GM12872 (cell line): ENCODE data around the gene UGGT1.

Experiments used
- TF ChIP-seq, protein P1 (sequence below): IDR thresholded peaks from 3 replicates; pipeline ENCODE4 v1.5.1; 2011; ENCODE audit warnings: low read depth, mild to moderate bottlenecking, low read length, moderate library complexity; ENCODE audit not compliant: insufficient read depth

The UGGT1 gene

DNA sequence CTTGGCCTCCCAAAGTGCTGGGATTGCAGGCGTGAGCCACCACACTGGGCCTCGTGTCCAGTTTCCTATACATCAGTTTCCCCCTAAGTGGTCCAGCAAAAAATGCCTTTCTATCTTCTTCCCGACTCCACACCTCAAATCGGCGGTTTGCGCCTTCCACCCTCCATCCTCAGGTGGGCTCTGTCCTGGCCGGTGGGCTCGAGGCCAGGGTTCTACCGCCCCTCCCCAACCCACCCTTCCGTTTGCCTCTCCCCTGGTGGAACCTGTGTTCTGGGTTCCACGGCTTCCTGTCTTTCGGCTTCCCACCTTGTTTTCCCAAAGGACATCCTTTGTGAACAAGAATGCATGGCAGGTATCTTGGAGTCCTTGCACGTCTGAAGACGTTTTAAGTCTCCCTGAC lies 123.3 kb downstream of the UGGT1 start:
- TF ChIP-seq, protein P1, sequence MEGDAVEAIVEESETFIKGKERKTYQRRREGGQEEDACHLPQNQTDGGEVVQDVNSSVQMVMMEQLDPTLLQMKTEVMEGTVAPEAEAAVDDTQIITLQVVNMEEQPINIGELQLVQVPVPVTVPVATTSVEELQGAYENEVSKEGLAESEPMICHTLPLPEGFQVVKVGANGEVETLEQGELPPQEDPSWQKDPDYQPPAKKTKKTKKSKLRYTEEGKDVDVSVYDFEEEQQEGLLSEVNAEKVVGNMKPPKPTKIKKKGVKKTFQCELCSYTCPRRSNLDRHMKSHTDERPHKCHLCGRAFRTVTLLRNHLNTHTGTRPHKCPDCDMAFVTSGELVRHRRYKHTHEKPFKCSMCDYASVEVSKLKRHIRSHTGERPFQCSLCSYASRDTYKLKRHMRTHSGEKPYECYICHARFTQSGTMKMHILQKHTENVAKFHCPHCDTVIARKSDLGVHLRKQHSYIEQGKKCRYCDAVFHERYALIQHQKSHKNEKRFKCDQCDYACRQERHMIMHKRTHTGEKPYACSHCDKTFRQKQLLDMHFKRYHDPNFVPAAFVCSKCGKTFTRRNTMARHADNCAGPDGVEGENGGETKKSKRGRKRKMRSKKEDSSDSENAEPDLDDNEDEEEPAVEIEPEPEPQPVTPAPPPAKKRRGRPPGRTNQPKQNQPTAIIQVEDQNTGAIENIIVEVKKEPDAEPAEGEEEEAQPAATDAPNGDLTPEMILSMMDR = no peak

DNA sequence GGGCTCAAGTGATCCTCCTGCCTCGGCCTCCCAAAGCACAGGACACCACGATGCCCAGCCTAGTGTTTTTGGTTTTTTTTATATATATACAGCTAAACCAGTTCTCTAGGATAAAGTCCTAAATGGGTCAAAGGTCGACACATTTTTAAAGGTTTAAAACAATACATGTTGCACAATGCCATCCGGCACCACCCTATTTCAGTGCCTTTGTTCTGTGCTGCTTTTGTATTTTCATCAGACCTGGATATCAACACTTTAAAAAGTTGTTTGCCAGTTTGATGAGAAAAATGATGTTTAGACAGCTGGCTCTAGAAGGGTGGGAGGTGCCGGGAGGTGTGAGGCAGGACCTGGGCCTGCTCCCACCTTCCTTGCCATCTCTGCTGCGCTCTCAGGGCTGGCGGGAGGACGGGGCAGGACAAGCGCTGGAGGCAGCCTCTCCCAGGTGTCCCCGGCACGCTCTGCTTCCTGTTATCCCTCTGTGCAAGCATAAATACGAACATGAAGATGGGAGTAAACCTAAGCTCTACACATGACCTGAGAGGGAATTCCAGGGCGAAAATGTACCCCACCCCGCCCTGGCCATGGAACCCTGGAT lies 124.0 kb downstream of the UGGT1 start:
- TF ChIP-seq, protein P1 = no peak

DNA sequence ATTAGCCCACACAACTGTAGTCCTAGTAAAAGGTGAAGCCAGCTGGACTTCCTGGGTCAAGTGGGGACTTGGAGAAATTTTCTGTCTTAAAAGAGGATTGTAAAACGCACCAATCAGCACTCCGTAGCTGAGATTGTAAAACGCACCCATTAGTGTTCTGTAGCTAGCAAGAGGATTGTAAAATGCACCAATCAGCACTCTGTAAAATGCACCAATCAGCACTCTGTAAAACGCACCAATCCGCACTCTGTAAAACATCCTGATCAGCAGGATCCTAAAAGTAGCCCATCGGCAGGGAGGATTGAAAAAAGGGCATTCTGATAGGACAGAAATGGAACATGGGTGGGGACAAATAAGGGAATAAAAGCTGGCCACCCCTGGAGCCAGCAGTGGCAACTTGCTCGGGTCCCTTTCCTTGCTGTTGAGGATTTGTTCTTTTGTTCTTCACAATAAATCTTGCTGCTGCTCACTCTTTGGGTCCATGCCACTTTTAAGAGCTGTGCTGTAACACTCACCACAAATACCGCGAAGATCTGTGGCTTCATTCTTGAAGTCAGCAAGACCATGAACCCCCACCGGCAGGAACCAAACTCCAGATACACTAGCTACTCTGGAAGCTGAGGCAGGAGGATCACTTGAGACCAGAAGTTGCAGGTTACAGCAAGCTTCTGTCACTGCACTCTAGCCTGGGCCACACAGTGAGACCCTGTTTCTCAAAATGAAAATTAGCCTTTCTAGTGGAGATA lies 125.1 kb downstream of the UGGT1 start:
- TF ChIP-seq, protein P1 = no peak

DNA sequence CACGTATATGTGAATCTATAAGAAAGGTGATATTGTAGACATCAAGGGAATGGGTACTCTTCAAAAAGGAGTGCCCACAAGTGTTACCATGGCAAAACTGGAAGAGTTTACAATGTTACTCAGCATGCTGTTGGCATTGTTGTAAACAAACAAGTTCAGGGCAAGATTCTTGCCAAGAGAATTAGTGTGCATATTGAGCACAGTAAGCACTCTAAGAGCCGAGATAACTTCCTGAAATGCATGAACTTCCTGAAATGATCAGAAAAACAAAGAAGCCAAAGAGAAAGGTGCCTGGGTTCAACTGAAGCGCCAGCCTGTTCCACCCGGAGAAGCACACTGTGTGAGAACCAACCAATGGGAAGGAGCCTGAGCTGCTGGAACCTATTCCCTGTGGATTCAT lies 126.7 kb downstream of the UGGT1 start:
- TF ChIP-seq, protein P1 = no peak

GRCh38 chr2:128219891-128220290 lies 128.9 kb downstream of the UGGT1 start:
- TF ChIP-seq, protein P1 = no peak

- TF ChIP-seq, protein P1 = no peak
These were observed 136.9 kb downstream of the UGGT1 start for GRCh38 chr2:128227862-128228261.

- TF ChIP-seq, protein P1 = no peak
These were observed 137.9 kb downstream of the UGGT1 start for GRCh38 chr2:128228894-128229293.
